Germinal center (tissue), 1 donor: ENCODE results near the gene NRTN.
"Not testable (repeated sequence)": the region's sequence is repeated elsewhere in the genome, so short reads cannot be mapped to it uniquely, and the experiment has no call there.

Source experiments
- DNase-seq: peaks from one replicate; pipeline ENCODE4 v3.0.0; 2012; ENCODE audit warnings: mixed read lengths, low spot score

NRTN gene

DNA sequence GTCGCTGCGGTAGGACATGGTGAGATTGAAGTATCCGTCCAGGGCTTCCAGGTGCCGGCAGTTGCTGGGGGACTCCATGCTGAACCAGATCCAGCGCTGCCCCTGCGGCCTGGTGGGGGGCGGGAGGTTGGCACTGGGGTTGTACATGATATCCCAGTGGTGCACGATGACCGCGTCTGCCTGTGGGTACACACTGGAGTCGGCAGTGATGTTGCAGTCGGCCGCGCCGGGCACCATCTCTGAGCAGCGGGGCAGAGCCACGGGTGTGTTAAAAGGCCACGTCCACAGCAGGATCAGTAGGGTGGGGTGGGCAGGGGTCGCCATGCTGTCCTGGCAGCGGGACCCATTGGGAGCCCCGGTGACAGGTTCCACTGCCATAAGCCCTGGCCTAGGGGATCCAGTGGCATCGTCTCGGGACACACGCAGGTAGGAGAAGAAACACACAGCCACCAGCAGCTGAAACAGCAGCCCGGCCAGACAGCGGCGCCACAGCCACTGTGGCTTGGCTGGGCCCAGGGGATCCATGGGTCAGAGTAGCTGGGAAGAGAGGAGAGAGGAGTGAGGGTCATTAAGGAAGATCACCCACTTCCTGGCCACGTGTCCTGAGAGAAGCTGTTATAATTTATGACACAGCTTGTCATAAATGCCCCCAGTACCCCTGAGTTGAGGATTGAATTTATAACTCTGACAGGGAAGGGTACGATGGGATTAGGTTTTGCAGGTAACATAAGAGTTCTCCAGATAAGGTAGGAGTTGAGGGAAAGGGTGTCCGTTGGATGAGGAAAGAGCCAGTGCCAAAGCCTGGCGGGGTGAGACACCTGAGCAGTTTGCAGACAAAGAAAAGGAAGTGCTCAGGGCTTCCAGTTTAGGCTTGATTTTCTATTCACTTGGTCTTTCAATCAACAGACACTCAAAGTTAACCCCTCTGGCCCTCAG lies 62.6 kb downstream of the NRTN start:
- DNase-seq = no peak

DNA sequence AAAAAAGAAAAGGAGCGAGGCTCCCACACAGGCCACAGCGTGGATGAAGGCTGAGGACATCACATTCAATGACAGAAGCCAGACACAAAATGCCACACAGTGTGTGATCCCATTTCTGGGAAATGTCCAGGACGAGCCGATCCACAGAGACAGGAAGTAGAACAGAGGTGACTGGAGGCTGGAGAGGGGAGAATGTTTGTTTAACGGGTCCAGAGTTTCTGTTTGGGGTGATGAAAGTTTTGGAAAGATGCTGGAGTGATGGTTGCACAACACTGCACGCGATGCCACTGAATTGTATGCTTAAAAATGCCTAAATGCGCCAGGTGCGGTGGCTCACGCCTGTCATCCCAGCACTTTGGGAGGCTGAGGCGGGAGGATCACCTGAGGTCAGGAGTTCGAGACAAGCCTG lies 66.1 kb downstream of the NRTN start:
- DNase-seq = no peak

GRCh38 chr19:5873617-5874199 lies 68.8 kb downstream of the NRTN start:
- no peak for DNase-seq

DNA sequence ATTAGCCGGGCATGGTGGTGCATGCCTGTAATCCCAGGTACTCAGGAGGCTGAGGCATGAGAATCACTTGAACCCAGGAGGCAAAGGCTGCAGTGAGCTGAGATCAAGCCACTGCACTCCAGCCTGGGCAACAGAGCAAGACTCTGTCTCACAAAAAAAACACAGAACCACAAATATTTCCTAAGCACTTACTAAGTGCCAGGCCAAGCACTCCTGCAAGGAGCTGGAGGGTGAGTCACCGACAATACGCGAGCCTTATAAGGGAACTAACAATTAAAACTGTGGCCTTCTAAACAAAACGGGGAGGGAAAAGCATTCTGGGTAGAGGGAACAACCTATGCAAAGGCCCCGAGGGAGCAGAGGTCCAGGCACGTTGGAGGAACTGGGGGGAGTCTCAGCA lies 69.6 kb downstream of the NRTN start:
- DNase-seq = not testable (repeated sequence)

GRCh38 chr19:5877427-5877826 lies 72.6 kb downstream of the NRTN start:
- DNase-seq = no peak

DNA sequence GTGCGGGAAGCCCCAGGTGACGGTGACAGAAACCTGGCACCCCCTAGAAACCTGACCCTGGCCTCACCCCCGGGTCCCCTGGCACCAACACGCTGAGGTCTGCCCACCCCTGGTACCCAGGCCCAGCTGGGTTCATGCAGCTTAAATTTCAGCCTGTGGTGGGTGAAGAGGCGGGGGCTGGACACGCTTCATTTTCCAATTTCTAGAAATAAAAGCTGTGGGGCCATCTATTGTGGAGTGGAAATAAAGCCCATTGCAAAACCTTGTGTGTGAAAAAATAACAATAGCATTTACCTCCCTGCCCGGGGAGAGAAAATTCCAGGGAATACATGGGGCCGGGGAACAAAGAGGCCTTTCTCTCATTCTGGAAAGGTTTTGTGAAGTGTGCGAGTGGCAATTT lies 73.0 kb downstream of the NRTN start:
- DNase-seq = no peak
